ENCODE results near the gene CLEC16A.

CLEC16A gene

DNA sequence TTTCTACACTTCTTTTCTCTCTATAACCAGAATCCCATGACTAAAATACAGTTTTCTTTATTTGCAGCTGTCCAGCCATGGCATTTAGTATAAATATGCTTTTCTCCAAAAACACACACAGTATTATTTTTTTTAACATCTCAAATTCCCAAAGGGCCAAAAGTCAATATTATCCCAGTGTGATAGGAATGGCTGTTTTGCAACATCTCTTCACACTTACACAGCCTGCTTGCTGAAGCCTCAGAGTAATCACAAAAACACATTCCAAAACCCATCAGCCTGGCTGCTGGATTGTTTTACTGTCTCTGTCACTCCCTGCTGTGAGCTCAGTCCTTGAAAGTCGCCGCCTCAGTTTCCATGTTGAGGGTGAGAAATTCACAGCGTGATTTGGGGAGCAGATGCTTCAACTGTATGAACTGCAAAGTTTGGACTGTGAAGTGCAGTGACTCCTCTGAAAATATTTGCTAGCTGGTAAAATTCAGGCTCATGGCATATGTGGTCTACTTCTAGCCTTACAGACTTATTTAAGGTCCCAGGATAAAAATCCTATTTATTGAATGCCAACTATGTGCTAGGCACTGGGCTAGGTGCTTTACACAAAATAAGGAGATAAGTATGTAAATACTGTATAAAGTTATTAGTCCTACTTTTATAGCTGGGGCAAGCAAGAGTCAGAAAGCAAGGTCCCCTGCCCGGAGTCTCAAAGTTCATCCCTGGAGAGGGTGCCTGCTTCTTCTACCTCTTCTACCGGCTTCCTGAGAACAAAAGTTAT lies 195.1 kb downstream of the CLEC16A start:
- TF ChIP-seq, protein P1, sequence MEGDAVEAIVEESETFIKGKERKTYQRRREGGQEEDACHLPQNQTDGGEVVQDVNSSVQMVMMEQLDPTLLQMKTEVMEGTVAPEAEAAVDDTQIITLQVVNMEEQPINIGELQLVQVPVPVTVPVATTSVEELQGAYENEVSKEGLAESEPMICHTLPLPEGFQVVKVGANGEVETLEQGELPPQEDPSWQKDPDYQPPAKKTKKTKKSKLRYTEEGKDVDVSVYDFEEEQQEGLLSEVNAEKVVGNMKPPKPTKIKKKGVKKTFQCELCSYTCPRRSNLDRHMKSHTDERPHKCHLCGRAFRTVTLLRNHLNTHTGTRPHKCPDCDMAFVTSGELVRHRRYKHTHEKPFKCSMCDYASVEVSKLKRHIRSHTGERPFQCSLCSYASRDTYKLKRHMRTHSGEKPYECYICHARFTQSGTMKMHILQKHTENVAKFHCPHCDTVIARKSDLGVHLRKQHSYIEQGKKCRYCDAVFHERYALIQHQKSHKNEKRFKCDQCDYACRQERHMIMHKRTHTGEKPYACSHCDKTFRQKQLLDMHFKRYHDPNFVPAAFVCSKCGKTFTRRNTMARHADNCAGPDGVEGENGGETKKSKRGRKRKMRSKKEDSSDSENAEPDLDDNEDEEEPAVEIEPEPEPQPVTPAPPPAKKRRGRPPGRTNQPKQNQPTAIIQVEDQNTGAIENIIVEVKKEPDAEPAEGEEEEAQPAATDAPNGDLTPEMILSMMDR (IDR thresholded peaks at IDR 0.05) = peak in 1 of 2 experiments; percentile 20
- intact Hi-C loops (cut with DNase I; ENCODE audit: low total_unique reads) = loop anchor here (10.0 kb wide), 1 partner anchor 205 kb away; the partner anchor contains the start of gene RMI2
- Histone ChIP-seq H3K27me3 (no peaks in the 10 kb centered on the region), H3K4me1 (peaks cover 0 to 51% (median 33%) of the 10 kb centered on the region in 4 donors), H3K9me3 (no peaks in the 10 kb centered on the region), H3K36me3 (no peaks in the 10 kb centered on the region), H3K4me3 (no peak overlapping the region), H3K27ac (peak overlapping the region; percentile 37 to 42)
- peak; percentile 48 to 66 for DNase-seq

DNA sequence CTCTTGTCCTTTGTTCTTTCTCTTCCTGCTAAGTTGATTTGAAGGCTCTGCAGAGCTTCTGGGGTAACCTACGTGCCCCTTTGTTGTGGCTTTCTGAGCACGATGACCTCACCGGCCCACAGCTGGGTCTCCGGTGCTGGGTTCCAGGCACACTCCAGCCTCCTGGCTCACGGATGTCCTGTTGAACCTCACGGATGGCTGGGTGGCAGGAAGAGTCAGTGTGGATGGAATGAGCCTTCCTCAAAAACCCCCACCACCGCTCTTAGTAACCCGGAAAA lies 195.7 kb downstream of the CLEC16A start:
- Histone ChIP-seq H3K4me3 (no peak overlapping the region), H3K27ac (no peak overlapping the region), H3K27me3 (no peaks in the 10 kb centered on the region), H3K36me3 (no peaks in the 10 kb centered on the region), H3K4me1 (peaks cover 0 to 46% (median 31%) of the 10 kb centered on the region in 4 donors), H3K9me3 (no peaks in the 10 kb centered on the region)
- peak in 1 of 2 donors; percentile 37 for DNase-seq
- intact Hi-C loops (cut with DNase I; ENCODE audit: low total_unique reads) = no loop called here
- TF ChIP-seq, protein P1 (IDR thresholded peaks at IDR 0.05) = no peak

DNA sequence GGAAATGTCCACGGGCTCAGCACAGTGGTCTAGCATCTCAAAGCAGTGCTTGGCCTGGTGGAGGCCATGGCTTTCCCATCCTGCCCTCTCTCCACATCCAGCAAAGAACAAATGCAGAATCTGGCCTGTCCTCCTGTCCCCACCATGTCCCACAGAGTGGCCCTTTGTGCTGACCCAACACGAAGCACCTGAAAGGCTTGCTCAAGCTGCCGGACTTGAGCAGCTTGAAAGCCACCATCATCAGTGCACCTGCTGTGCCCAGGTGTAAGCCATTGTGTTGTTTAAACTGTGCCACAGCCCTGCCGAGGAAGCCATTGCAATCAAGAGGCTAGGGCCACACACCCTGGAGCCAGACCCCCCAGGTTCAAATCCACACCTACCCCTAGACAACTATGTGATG lies 196.1 kb downstream of the CLEC16A start:
- Histone ChIP-seq H3K27ac (no peak overlapping the region), H3K27me3 (no peaks in the 10 kb centered on the region), H3K4me3 (no peak overlapping the region), H3K9me3 (no peaks in the 10 kb centered on the region), H3K36me3 (no peaks in the 10 kb centered on the region), H3K4me1 (peaks cover 0 to 43% (median 30%) of the 10 kb centered on the region in 4 donors)
- peak in 1 of 2 donors; percentile 37 for DNase-seq
- intact Hi-C loops (cut with DNase I; ENCODE audit: low total_unique reads) = no loop called here
- TF ChIP-seq, protein P1 (IDR thresholded peaks at IDR 0.05) = no peak

DNA sequence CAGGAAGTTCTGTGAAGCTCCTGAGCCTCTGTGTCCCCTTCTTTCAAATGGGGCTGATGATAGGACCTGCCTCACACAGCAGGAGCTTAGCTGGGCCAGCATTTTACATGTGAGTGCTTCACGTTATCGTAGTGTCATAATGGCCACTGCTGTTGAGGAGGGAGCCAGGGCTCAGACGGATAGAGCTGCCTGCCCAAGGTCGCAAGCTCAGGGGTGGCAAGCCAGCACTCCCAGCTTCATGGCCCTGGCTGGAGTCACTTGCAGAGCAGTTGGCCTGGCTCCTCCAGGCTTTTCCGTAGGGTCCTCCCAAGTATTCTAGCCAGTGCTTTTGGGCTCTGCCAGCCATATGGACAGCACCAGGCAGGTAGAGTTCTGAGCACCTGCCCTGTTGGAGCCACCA lies 196.5 kb downstream of the CLEC16A start:
- H3K36me3 ChIP-seq = no peaks in the 10 kb centered on the region
- intact Hi-C loops (cut with DNase I; ENCODE audit: low total_unique reads) = no loop called here
- H3K4me3 ChIP-seq = no peak overlapping the region
- TF ChIP-seq, protein P1 (IDR thresholded peaks at IDR 0.05) = no peak
- H3K4me1 ChIP-seq = peaks cover 0 to 39% (median 28%) of the 10 kb centered on the region in 4 donors
- no peaks in the 10 kb centered on the region for H3K27me3 ChIP-seq
- DNase-seq = no peak
- H3K9me3 ChIP-seq = no peaks in the 10 kb centered on the region
- H3K27ac ChIP-seq = no peak overlapping the region

DNA sequence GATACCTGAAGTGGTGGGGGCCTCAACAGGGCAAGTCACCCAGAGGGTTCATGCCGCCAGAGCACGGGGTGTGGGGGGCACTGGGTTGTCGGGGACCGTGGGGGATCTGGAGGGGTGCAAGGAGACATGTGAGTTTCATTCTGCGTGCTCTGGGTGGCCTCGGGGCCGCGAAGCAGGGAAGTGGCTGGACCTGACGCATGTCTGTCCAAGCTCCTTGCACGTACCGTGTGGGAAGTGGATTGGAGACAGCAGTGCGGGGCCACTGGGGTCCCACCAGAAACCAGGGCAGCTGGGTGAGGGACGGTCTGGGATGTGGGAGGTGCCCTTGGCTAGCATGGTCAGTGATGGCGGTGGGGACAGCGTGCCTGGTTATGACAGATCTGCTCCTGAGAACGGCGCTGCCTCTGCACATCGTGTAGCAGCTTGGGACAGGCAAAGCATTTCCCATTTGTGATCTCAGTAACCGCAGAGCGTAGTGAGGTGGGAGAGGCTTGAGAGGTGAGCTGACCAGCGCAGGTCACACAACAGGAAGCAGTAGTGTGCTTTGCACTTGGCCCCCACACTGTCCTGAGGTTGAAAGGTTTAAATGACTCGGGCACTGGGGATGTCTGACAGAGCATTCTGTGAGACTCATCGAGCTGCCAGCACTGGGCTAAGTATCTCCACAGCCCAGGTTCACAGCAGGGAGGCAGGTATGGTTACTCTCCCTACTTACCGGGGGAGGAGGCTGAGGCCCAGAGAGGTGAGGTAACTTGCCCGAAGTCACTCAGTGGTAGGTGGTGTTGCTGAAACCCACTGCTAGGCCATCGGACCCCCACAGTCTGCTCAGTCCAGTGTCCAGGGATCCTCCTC lies 197.3 kb downstream of the CLEC16A start:
- Histone ChIP-seq H3K27me3 (no peaks in the 10 kb centered on the region), H3K9me3 (no peaks in the 10 kb centered on the region), H3K4me1 (peaks cover 0 to 31% (median 24%) of the 10 kb centered on the region in 4 donors), H3K4me3 (no peak overlapping the region), H3K27ac (no peak overlapping the region), H3K36me3 (no peaks in the 10 kb centered on the region)
- DNase-seq = peak in 1 of 2 donors; percentile 61
- intact Hi-C loops (cut with DNase I; ENCODE audit: low total_unique reads) = no loop called here
- TF ChIP-seq, protein P1 (IDR thresholded peaks at IDR 0.05) = no peak

All from tibial artery (tissue), 4 donors.